Measurements from ENCODE around the gene PAQR7.

DNA sequence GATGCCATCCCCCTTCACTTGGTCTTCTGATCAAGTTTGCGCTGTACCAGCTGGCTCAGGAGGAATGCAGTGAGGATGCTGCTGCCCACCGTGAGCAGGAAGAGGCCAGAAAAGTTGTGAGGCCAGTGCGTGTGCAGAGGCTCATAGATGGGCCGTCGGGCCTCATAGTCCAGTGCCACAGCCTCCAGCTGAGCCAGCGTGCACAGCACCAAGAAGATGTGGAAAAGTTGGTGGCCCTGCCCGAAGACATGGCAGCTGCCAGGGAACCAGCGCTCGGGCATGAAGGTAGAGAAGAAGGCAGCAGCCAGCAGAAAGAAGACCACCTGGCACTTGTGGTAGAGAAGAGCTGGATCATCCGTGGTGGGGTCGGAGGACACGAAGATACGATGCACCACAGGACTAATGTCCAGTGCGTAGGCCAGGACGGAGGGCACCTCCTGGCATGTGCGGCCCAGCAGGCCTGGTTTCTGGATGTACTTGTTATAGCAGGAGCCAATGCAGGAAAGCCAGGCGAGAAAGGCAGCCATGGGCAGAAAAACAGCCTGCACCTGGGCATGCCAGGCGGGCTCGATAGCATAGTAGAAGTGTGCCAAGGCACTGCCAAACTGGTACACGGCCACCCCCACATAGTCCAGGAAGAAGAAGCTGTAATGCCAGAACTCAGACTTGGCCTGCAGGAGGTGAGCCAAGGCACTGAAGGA is 12.6 kb downstream of the PAQR7 start:
- TF ChIP-seq POLR2A (IDR thresholded peaks at IDR 0.05; ENCODE audit: low read depth, low read length), result no peak
- no peak for TF ChIP-seq TAF1 (IDR thresholded peaks at IDR 0.05; ENCODE audit: borderline replicate concordance, low read depth, low read length)

Measured in GM12892 (cell line).